NCI-H1417 treated with DMSO at 0.1 percent for 48 hours (cell line): ENCODE data around the gene CTSW.
"Not testable (repeated sequence)": the region's sequence is repeated elsewhere in the genome, so short reads cannot be mapped to it uniquely, and the experiment has no call there.

Source experiments
- DNase-seq: peaks from one replicate; lab custom pipeline; 2025; lab: John Stamatoyannopoulos, UW

CTSW gene

GRCh38 chr11:65879617-65880016, at the start of gene CTSW:
CTSW (plus strand) TSS chr11:65879837; CDS start chr11:65879855, 18 bp downstream.
- no peak for DNase-seq

- DNase-seq, result not testable (repeated sequence)
Measured at GRCh38 chr11:65832231-65832630, 47.4 kb upstream of the CTSW start.

GRCh38 chr11:65833297-65834030, 46.2 kb upstream of the CTSW start, which contains the start of gene SNX32:
SNX32 (plus strand) TSS chr11:65833963; CDS start chr11:65834066, 103 bp downstream.
- peak; percentile 71 for DNase-seq

GRCh38 chr11:65834202-65834601, 45.4 kb upstream of the CTSW start:
- DNase-seq, result no peak

- DNase-seq, result no peak
Measured at GRCh38 chr11:65842144-65842543, 37.5 kb upstream of the CTSW start.

GRCh38 chr11:65843811-65844210, 35.8 kb upstream of the CTSW start:
- DNase-seq, result no peak

- no peak for DNase-seq
Measured at GRCh38 chr11:65844231-65844872, 35.3 kb upstream of the CTSW start.

- no peak for DNase-seq
Measured at GRCh38 chr11:65847746-65848145, 31.9 kb upstream of the CTSW start.

- not testable (repeated sequence) for DNase-seq
Measured at GRCh38 chr11:65848693-65849092, 30.9 kb upstream of the CTSW start.

- DNase-seq, result no peak
Measured at GRCh38 chr11:65849366-65849765, 30.3 kb upstream of the CTSW start.

- no peak for DNase-seq
Measured at GRCh38 chr11:65849771-65850216, 29.8 kb upstream of the CTSW start.

- no peak for DNase-seq
Measured at GRCh38 chr11:65850217-65851082, 29.2 kb upstream of the CTSW start.

- no peak for DNase-seq
Measured at GRCh38 chr11:65851083-65851579, 28.5 kb upstream of the CTSW start.

- DNase-seq, result no peak
Measured at GRCh38 chr11:65851811-65852507, 27.7 kb upstream of the CTSW start.

- DNase-seq, result no peak
Measured at GRCh38 chr11:65852508-65853245, 27.0 kb upstream of the CTSW start.

- DNase-seq, result no peak
Measured at GRCh38 chr11:65853246-65853979, 26.2 kb upstream of the CTSW start.

GRCh38 chr11:65854161-65854592, 25.5 kb upstream of the CTSW start:
- DNase-seq, result no peak

- no peak for DNase-seq
Measured at GRCh38 chr11:65854852-65855837, 24.5 kb upstream of the CTSW start.

- no peak for DNase-seq
Measured at GRCh38 chr11:65855927-65856363, 23.7 kb upstream of the CTSW start.
